HEK293 (cell line): ENCODE data around the gene STARD13.

Experiments
- CTCF ChIA-PET: fragments of 350-600 bp; formaldehyde crosslinking; extraction: SDS; loops from one replicate; lab custom pipeline; 2021; ENCODE audit warnings: antibody characterized with exemption; lab: Yijun Ruan, JAX
- POLR2A ChIA-PET: fragments of 300-600 bp; formaldehyde crosslinking; extraction: SDS; loops from one replicate; lab custom pipeline; 2020; ENCODE audit warnings: antibody characterized with exemption, inconsistent platforms; lab: Yijun Ruan, JAX
- H3K27ac ChIP-seq: fragments of 200-500 bp; sonication (Bioruptor generic); 2 replicates; pipeline ENCODE4 v1.5.1; 2014; ENCODE audit warnings: low read depth, low read length, control low read depth, inconsistent platforms; ENCODE audit errors: extremely low read depth
- H3K36me3 ChIP-seq, 2 experiments: fragments of 200-500 bp in 1 of 2; sonication (Bioruptor generic) in 1 of 2; 1 replicate in 1 of 2; 2 replicates in 1 of 2; pipeline ENCODE4 v1.5.1; 2014 to 2017; ENCODE audit warnings: inconsistent platforms in 2 of 2, low read length in 2 of 2; ENCODE audit not compliant: control insufficient read depth in 2 of 2, insufficient read depth in 1 of 2
- H3K4me1 ChIP-seq: fragments of 200-500 bp; sonication (Bioruptor generic); 2 replicates; pipeline ENCODE4 v1.5.1; 2014; ENCODE audit warnings: mild to moderate bottlenecking, low read length, inconsistent platforms; ENCODE audit not compliant: control insufficient read depth, insufficient read depth
- H3K4me3 ChIP-seq: 2 replicates; pipeline ENCODE4 v1.5.1; 2011; ENCODE audit warnings: low read depth, mild to moderate bottlenecking, control low read depth, low read length, moderate library complexity
- H3K9me3 ChIP-seq: fragments of 200-500 bp; sonication (Bioruptor generic); 2 replicates; pipeline ENCODE4 v1.5.1; 2014; ENCODE audit warnings: low read depth, low read length, inconsistent platforms; ENCODE audit not compliant: control insufficient read depth, insufficient read depth
- IKZF3 ChIP-seq: fragments of 450-650 bp; IDR thresholded peaks from 2 replicates; pipeline ENCODE4 v1.5.0; 2018; ENCODE audit warnings: missing biosample characterization, mild to moderate bottlenecking, missing genetic modification characterization, moderate library complexity
- KLF17 ChIP-seq: fragments of 450-650 bp; formaldehyde crosslinking; IDR thresholded peaks from 2 replicates; pipeline ENCODE4 v1.5.1; 2016; ENCODE audit warnings: missing biosample characterization, missing genetic modification characterization
- OSR2 ChIP-seq: fragments of 450-650 bp; formaldehyde crosslinking; IDR thresholded peaks from 2 replicates; pipeline ENCODE4 v1.5.1; 2016; ENCODE audit warnings: missing biosample characterization, missing genetic modification characterization
- PRDM1 ChIP-seq: fragments of 450-650 bp; formaldehyde crosslinking; IDR thresholded peaks from 2 replicates; pipeline ENCODE4; 2016; ENCODE audit warnings: missing biosample characterization, missing genetic modification characterization
- ZBTB44 ChIP-seq: fragments of 450-650 bp; IDR thresholded peaks from 2 replicates; pipeline ENCODE4 v1.5.1; 2018; ENCODE audit warnings: missing biosample characterization, mild to moderate bottlenecking, missing genetic modification characterization
- ZBTB49 ChIP-seq: fragments of 450-650 bp; formaldehyde crosslinking; IDR thresholded peaks from 2 replicates; pipeline ENCODE4 v1.5.1; 2016; ENCODE audit warnings: missing biosample characterization, missing genetic modification characterization, low read depth
- ZNF16 ChIP-seq: fragments of 450-650 bp; formaldehyde crosslinking; IDR thresholded peaks from 2 replicates; pipeline ENCODE4 v1.5.1; 2016; ENCODE audit warnings: low read depth, missing biosample characterization, missing genetic modification characterization
- ZNF341 ChIP-seq: fragments of 450-650 bp; formaldehyde crosslinking; IDR thresholded peaks from 2 replicates; pipeline ENCODE4; 2016; ENCODE audit warnings: low read depth, missing biosample characterization, missing genetic modification characterization
- ZNF350 ChIP-seq: fragments of 450-650 bp; formaldehyde crosslinking; IDR thresholded peaks from 2 replicates; pipeline ENCODE4 v1.5.0; 2017; ENCODE audit warnings: missing biosample characterization, mild to moderate bottlenecking, missing genetic modification characterization
- ZNF473 ChIP-seq: fragments of 450-650 bp; formaldehyde crosslinking; IDR thresholded peaks from 2 replicates; pipeline ENCODE4 v1.5.1; 2017; ENCODE audit warnings: missing biosample characterization, missing genetic modification characterization
- ZNF501 ChIP-seq: fragments of 450-650 bp; formaldehyde crosslinking; IDR thresholded peaks from 2 replicates; pipeline ENCODE4 v1.5.1; 2016; ENCODE audit warnings: missing biosample characterization, missing genetic modification characterization
- ZNF561 ChIP-seq: fragments of 450-650 bp; IDR thresholded peaks from 2 replicates; pipeline ENCODE4 v1.5.1; 2018; ENCODE audit warnings: missing biosample characterization, missing genetic modification characterization, borderline replicate concordance
- ZNF624 ChIP-seq: fragments of 450-650 bp; formaldehyde crosslinking; IDR thresholded peaks from 2 replicates; pipeline ENCODE4 v1.5.1; 2017; ENCODE audit warnings: missing biosample characterization, missing genetic modification characterization
- ZNF639 ChIP-seq: fragments of 450-650 bp; formaldehyde crosslinking; IDR thresholded peaks from 2 replicates; pipeline ENCODE4 v1.5.1; 2016; ENCODE audit warnings: missing biosample characterization, missing genetic modification characterization
- ZNF837 ChIP-seq: fragments of 450-650 bp; formaldehyde crosslinking; IDR thresholded peaks from 2 replicates; pipeline ENCODE4 v1.5.1; 2016; ENCODE audit warnings: missing biosample characterization, missing genetic modification characterization

Gene STARD13

GRCh38 chr13:33181264-33181663 lies 104.3 kb downstream of the STARD13 start (continued):
- TF ChIP-seq ZNF350 (tag by site-specific recombination) (no peak), OSR2 (tag by site-specific recombination) (no peak), ZNF837 (no peak), ZNF473 (tag by site-specific recombination) (no peak), ZNF501 (tag by site-specific recombination) (no peak), ZNF639 (no peak), IKZF3 (tag by site-specific recombination) (no peak)

GRCh38 chr13:33180122-33180804 lies 105.3 kb downstream of the STARD13 start:
- POLR2A ChIA-PET = no interaction called here

More at GRCh38 chr13:33180122-33180804, 105.3 kb downstream of the STARD13 start:
- Histone ChIP-seq H3K36me3 (no peaks in the 10 kb centered on the region), H3K4me3 (no peak overlapping the region), H3K27ac (no peak overlapping the region), H3K4me1 (no peaks in the 10 kb centered on the region)
- CTCF ChIA-PET = no interaction called here
- no peak for TF ChIP-seq ZNF501 (tag by site-specific recombination)
- 0 out of 2 replicates have a peak, but pooled peaks have one; percentile 31 for TF ChIP-seq ZBTB44
- TF ChIP-seq PRDM1 = no peak
- TF ChIP-seq ZNF16 (tag by site-specific recombination) = no peak
- TF ChIP-seq KLF17 (tag by site-specific recombination) = no peak
- no peak for TF ChIP-seq ZNF561 (tag by site-specific recombination)
- TF ChIP-seq ZNF624 (tag by site-specific recombination) = no peak
- no peak for TF ChIP-seq IKZF3 (tag by site-specific recombination)
- no peak for TF ChIP-seq ZBTB49 (tag by site-specific recombination)
- TF ChIP-seq ZNF341 (tag by site-specific recombination) = peak; percentile 62
- TF ChIP-seq, all 188 proteins: peak for 2
- H3K9me3 ChIP-seq = no peaks in the 10 kb centered on the region
